ENCODE measurements around the gene KCNJ9. TPM values are rescaled to one million over a fixed set of nuclear protein-coding genes. Genes with fewer than 3 reads are reported as not detected.

Gene KCNJ9
- total and polyA plus RNA-seq, 2 donors (not counting 3 experiments of a cell fraction or from before 2014, with no cell fraction given): not detected

GRCh38 chr1:160063176-160063575 is 18.2 kb upstream of the KCNJ9 start:
- no peaks in the 10 kb centered on the region for H4K20me1 ChIP-seq (replicated peaks; ENCODE audit: control insufficient read depth, extremely low read depth, insufficient read depth, low read length)
- DNase-seq (ENCODE audit: low read depth, low spot score): no peak
- intact Hi-C loops (cut with micrococcal nuclease): no loop called here
- no peaks in the 10 kb centered on the region for H3K36me3 ChIP-seq (ENCODE audit: control insufficient read depth in 2 of 2, extremely low read depth in 1 of 2, insufficient read depth in 2 of 2, low read length in 2 of 2)
- dilution Hi-C loops (cut with MboI; ENCODE audit: extremely low pct_ligation_motif_present, low sequenced_read_pairs): no loop called here
- BruUV-seq (replicated peaks): no TSS peak
- no peaks in the 10 kb centered on the region for H3K4me1 ChIP-seq (ENCODE audit: control insufficient read depth, extremely low read depth, insufficient read depth, low read length)
- CTCF ChIA-PET: interaction anchor here (0.9 to 1.6 kb wide), 4 partner anchors 9 to 365 kb away, joined by 3 to 4 read pairs (median 3); no protein-coding TSS in a partner anchor
- no peak overlapping the region for H3K4me3 ChIP-seq (replicated peaks in 1 of 3; ENCODE audit: insufficient read depth in 1 of 3, low read depth in 1 of 3, low read length in 3 of 3)
- H3K27me3 ChIP-seq (ENCODE audit: control insufficient read depth in 2 of 2, insufficient read depth in 2 of 2, low read length in 2 of 2): peaks cover 5 to 13% of the 10 kb centered on the region in 2 experiments
- H2AFZ ChIP-seq (ENCODE audit: low read depth, low read length): no peak overlapping the region
- no peak overlapping the region for H3K4me2 ChIP-seq (ENCODE audit: insufficient read depth, low read length)
- POLR2A ChIA-PET: no interaction called here
- no peak overlapping the region for H3K27ac ChIP-seq (ENCODE audit: insufficient read depth, low read depth, low read length)
- H3K9ac ChIP-seq (replicated peaks; ENCODE audit: extremely low read depth, insufficient read depth, low read length): no peak overlapping the region
- no peak for FAIRE-seq
- no peak for TF ChIP-seq CTCF (IDR thresholded peaks at IDR 0.05; ENCODE audit: extremely low read depth in 1 of 2, insufficient read depth in 1 of 2, low read depth in 1 of 2, low read length in 2 of 2)
- no peak for TF ChIP-seq POLR2AphosphoS5 (IDR thresholded peaks at IDR 0.05; ENCODE audit: insufficient read depth, low read depth, low read length)
- TF ChIP-seq MAX (IDR thresholded peaks at IDR 0.05; ENCODE audit: insufficient read depth, insufficient read length): no peak
- no peak for TF ChIP-seq MYC (IDR thresholded peaks at IDR 0.05; ENCODE audit: low read depth, low read length)
- TF ChIP-seq POLR2A (IDR thresholded peaks at IDR 0.05; ENCODE audit: low read depth, low read length): no peak
- TF ChIP-seq FOS (IDR thresholded peaks at IDR 0.05; ENCODE audit: borderline replicate concordance, insufficient read depth, low read length): no peak
- TF ChIP-seq EZH2 (IDR thresholded peaks at IDR 0.05; ENCODE audit: borderline replicate concordance, low read depth, low read length, severe bottlenecking): no peak
- TF ChIP-seq JUN (IDR thresholded peaks at IDR 0.05; ENCODE audit: borderline replicate concordance, insufficient read depth, insufficient read length, low read depth): no peak
- TF ChIP-seq GATA2 (IDR thresholded peaks at IDR 0.05; ENCODE audit: insufficient read depth, insufficient read length, low read depth, low read length): no peak
- no peaks in the 10 kb centered on the region for H3K9me1 ChIP-seq (replicated peaks; ENCODE audit: control insufficient read depth, extremely low read depth, insufficient read depth, low read length)
- H3K9me3 ChIP-seq (replicated peaks; ENCODE audit: control insufficient read depth, insufficient read depth, low read length): no peaks in the 10 kb centered on the region
- no peaks in the 10 kb centered on the region for H3K79me2 ChIP-seq (ENCODE audit: control insufficient read depth, insufficient read depth, low read length)
